ENCODE results near the gene RNF214.

- TF ChIP-seq CTCF (IDR thresholded peaks at IDR 0.05), result no peak
- no peak for TF ChIP-seq POLR2A (IDR thresholded peaks at IDR 0.05)
- no peak for TF ChIP-seq POLR2AphosphoS5 (IDR thresholded peaks at IDR 0.05)
- no peak for TF ChIP-seq EP300 (IDR thresholded peaks at IDR 0.05)
These were observed 60.1 kb downstream of the RNF214 start for GRCh38 chr11:117292616-117293015.

Data from gastroesophageal sphincter (tissue), 3 donors.